CD4-positive, alpha-beta T cell treated with Interleukin-2 at 100 ng/mL for 4 hours (primary cell): ENCODE data around the gene RAB31.

ENCODE experiments used
- DNase-seq: peaks from one replicate; pipeline ENCODE4 v3.0.0-alpha.2; 2020; ENCODE audit warnings: low spot score

RAB31 gene

GRCh38 chr18:9714266-9715087 is 6.4 kb downstream of the RAB31 start:
- DNase-seq, result no peak

- DNase-seq, result no peak
These were observed 6.9 kb downstream of the RAB31 start for GRCh38 chr18:9715088-9715343.

- DNase-seq, result no peak
These were observed 8.1 kb downstream of the RAB31 start for GRCh38 chr18:9715978-9716774.

GRCh38 chr18:9716780-9717563 is 8.9 kb downstream of the RAB31 start:
- DNase-seq, result no peak

- no peak for DNase-seq
These were observed 11.4 kb downstream of the RAB31 start for GRCh38 chr18:9719421-9719981.

GRCh38 chr18:9720327-9720726 is 12.2 kb downstream of the RAB31 start:
- DNase-seq, result no peak

GRCh38 chr18:9721893-9722550 is 13.9 kb downstream of the RAB31 start:
- no peak for DNase-seq

- DNase-seq, result no peak
These were observed 14.6 kb downstream of the RAB31 start for GRCh38 chr18:9722691-9723090.

- no peak for DNase-seq
These were observed 16.9 kb downstream of the RAB31 start for GRCh38 chr18:9724797-9725585.

GRCh38 chr18:9726175-9726574 is 18.1 kb downstream of the RAB31 start:
- DNase-seq, result no peak

- DNase-seq, result no peak
These were observed 18.8 kb downstream of the RAB31 start for GRCh38 chr18:9726936-9727335.

- DNase-seq, result no peak
These were observed 22.7 kb downstream of the RAB31 start for GRCh38 chr18:9730786-9731185.

- no peak for DNase-seq
These were observed 23.3 kb downstream of the RAB31 start for GRCh38 chr18:9731380-9731779.

GRCh38 chr18:9732031-9732430 is 23.9 kb downstream of the RAB31 start:
- DNase-seq, result no peak

- DNase-seq, result no peak
These were observed 26.1 kb downstream of the RAB31 start for GRCh38 chr18:9734189-9734588.

GRCh38 chr18:9735238-9735637 is 27.1 kb downstream of the RAB31 start:
- DNase-seq, result no peak

GRCh38 chr18:9735879-9736278 is 27.8 kb downstream of the RAB31 start:
- DNase-seq, result no peak

- DNase-seq, result no peak
These were observed 28.3 kb downstream of the RAB31 start for GRCh38 chr18:9736286-9736835.

GRCh38 chr18:9737006-9737405 is 28.9 kb downstream of the RAB31 start:
- DNase-seq, result no peak

GRCh38 chr18:9737472-9738121 is 29.5 kb downstream of the RAB31 start:
- no peak for DNase-seq
